Type B pancreatic cell (in vitro differentiated cells): ENCODE results near the gene PRPF39. TPM values are rescaled to one million over a fixed set of nuclear protein-coding genes. Genes with fewer than 3 reads are reported as not detected.

Experiments
- DNase-seq: peaks from one replicate; pipeline ENCODE4 v3.0.0; 2021; ENCODE audit warnings: mixed read lengths; ENCODE audit not compliant: unreplicated experiment; ENCODE audit errors: extremely low spot score
- H3K27ac Mint-ChIP-seq: 2 replicates; pipeline ENCODE4 v1.8.0; 2021; ENCODE audit warnings: mild to moderate bottlenecking, mixed read lengths
- H3K27me3 Mint-ChIP-seq: 2 replicates; pipeline ENCODE4 v1.8.0; 2021; ENCODE audit warnings: mixed read lengths
- H3K36me3 Mint-ChIP-seq: 2 replicates; pipeline ENCODE4 v1.8.0; 2021; ENCODE audit warnings: mixed read lengths
- H3K4me1 Mint-ChIP-seq: one replicate; pipeline ENCODE4 v1.8.0; 2021; ENCODE audit warnings: mixed read lengths; ENCODE audit not compliant: unreplicated experiment
- H3K4me3 Mint-ChIP-seq: 2 replicates; pipeline ENCODE4 v1.8.0; 2021; ENCODE audit warnings: mild to moderate bottlenecking, mixed read lengths
- H3K9me3 Mint-ChIP-seq: 2 replicates; pipeline ENCODE4 v1.8.0; 2021; ENCODE audit warnings: mixed read lengths
- total RNA-seq: library from RNA; stranded (reverse); gene quantifications from 2 replicates; pipeline ENCODE4 v1.2.1, GENCODE V29; 2021; ENCODE audit warnings: low replicate concordance
- TF ChIP-seq, protein P1 (sequence below): fragments of 200-600 bp; sonication (generic); conservative IDR thresholded peaks from 2 replicates; pipeline ENCODE4 v1.5.0; 2021; ENCODE audit warnings: antibody characterized with exemption, mild to moderate bottlenecking

The PRPF39 gene
- total RNA-seq, 1 donor from 2014 or later: 51.7 TPM

DNA sequence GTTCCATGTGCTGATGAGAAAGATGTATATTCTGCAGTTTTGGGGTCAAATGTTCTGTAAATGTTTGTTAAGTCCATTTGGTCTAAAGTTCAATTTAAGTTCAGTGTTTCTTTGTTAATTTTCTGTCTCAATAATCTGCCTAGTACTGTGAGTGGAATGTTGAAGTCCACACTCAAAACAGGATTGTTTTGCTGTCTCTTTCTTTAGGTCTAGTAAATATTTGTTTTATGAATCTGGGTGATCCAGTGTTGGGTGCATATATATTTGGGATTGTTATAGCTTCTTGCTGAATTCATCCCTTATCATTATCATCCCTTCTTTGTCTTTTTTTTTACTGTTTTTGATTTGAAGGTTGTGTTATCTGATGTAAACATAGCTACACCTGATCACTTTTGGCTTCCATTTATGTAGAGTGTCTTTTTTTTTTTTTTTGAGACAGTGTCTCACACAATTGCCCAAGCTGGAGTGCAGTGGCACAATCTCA, 26.0 kb upstream of the PRPF39 start:
- Mint-ChIP-seq H3K36me3 (peaks cover 32% of the 10 kb centered on the region), H3K9me3 (no peaks in the 10 kb centered on the region), H3K4me1 (no peaks in the 10 kb centered on the region), H3K27ac (no peak overlapping the region), H3K4me3 (no peak overlapping the region), H3K27me3 (no peaks in the 10 kb centered on the region)
- no peak for DNase-seq
- TF ChIP-seq, protein P1, sequence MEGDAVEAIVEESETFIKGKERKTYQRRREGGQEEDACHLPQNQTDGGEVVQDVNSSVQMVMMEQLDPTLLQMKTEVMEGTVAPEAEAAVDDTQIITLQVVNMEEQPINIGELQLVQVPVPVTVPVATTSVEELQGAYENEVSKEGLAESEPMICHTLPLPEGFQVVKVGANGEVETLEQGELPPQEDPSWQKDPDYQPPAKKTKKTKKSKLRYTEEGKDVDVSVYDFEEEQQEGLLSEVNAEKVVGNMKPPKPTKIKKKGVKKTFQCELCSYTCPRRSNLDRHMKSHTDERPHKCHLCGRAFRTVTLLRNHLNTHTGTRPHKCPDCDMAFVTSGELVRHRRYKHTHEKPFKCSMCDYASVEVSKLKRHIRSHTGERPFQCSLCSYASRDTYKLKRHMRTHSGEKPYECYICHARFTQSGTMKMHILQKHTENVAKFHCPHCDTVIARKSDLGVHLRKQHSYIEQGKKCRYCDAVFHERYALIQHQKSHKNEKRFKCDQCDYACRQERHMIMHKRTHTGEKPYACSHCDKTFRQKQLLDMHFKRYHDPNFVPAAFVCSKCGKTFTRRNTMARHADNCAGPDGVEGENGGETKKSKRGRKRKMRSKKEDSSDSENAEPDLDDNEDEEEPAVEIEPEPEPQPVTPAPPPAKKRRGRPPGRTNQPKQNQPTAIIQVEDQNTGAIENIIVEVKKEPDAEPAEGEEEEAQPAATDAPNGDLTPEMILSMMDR: no peak

DNA sequence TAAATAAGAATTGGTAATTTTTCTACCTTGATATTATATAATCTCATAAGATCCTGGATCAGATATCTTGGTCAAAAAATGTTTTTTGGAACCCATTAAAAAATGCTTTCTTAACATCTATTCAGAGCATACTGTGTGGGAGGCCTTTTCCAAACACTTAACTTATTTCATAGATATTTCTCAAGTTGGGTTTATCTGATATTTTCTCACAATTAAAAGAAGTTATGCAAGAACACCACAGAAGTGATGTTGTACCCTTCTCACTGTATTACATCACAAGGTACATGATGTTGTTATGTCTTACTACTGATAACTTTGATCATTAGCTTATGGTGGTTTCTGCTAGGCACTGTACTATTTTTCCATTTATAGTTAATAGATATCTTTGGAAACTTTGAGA, 23.4 kb upstream of the PRPF39 start:
- no peak overlapping the region for H3K27ac Mint-ChIP-seq
- no peaks in the 10 kb centered on the region for H3K9me3 Mint-ChIP-seq
- no peak for DNase-seq
- no peak overlapping the region for H3K4me3 Mint-ChIP-seq
- no peaks in the 10 kb centered on the region for H3K27me3 Mint-ChIP-seq
- H3K4me1 Mint-ChIP-seq: no peaks in the 10 kb centered on the region
- H3K36me3 Mint-ChIP-seq: peaks cover 30% of the 10 kb centered on the region
- TF ChIP-seq, protein P1: no peak

DNA sequence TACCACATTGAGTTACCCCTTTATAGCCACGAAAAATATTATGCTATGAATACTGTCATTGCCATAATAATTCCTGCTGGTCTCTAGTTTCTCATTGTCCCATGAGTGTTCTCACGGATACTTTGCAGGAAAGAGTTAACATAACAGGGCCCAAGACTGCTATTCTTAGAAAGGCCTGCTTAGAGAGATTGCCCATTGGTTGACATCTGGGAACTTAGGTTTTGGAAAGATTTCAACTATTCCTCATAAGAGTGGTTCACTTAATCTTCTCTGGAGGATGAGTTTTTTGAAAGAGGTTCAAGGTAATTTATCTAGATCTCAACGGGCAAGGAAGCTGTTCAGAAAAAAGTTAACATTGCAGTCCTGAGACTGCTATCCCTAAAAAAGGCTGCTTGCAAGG, 18.4 kb upstream of the PRPF39 start:
- no peak overlapping the region for H3K27ac Mint-ChIP-seq
- no peaks in the 10 kb centered on the region for H3K27me3 Mint-ChIP-seq
- no peak overlapping the region for H3K4me3 Mint-ChIP-seq
- no peak for DNase-seq
- H3K36me3 Mint-ChIP-seq: peaks cover 15% of the 10 kb centered on the region
- no peaks in the 10 kb centered on the region for H3K4me1 Mint-ChIP-seq
- no peaks in the 10 kb centered on the region for H3K9me3 Mint-ChIP-seq
- TF ChIP-seq, protein P1: no peak

DNA sequence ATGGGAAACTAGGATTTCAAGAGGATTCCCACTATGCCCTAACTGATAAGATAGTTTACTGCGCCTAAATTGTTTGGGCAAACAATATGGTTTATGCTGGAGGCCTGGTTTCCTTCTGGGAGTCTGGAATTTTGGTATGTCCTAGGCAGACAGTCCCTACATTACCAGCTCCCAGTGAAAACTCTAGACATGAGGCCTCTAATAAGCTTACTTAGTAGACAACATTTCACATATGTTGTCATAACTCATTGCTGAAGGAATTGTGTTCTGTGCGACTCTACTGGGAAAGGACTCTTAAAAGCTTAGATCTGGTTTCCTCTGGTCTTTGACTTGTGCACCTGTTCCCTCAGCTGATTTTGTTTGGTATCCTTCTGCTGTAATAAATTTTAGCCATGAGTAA, 18.0 kb upstream of the PRPF39 start:
- no peak for DNase-seq
- TF ChIP-seq, protein P1: no peak
- no peaks in the 10 kb centered on the region for H3K27me3 Mint-ChIP-seq
- H3K4me3 Mint-ChIP-seq: no peak overlapping the region
- H3K27ac Mint-ChIP-seq: no peak overlapping the region
- peaks cover 15% of the 10 kb centered on the region for H3K36me3 Mint-ChIP-seq
- no peaks in the 10 kb centered on the region for H3K9me3 Mint-ChIP-seq
- no peaks in the 10 kb centered on the region for H3K4me1 Mint-ChIP-seq

DNA sequence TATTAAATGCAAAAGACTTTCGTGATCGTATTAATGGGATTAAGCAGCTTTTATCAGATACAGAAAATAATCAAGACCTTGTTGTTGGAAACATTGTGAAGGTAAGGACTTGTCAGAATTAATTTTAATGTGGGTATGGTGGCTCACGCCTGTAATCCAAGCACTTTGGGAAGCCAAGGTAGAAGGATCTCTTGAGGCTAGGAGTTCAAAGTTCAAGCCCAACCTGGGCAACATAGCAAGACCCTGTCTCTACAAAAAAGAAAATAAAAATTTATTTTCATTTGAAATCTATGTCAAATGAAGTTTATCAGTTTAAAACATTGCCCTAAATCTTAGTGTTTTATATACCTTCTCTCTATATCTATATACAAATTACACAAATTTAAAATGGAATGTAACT, 17.2 kb upstream of the PRPF39 start:
- Mint-ChIP-seq H3K36me3 (peaks cover 15% of the 10 kb centered on the region), H3K4me3 (no peak overlapping the region), H3K9me3 (no peaks in the 10 kb centered on the region), H3K4me1 (no peaks in the 10 kb centered on the region), H3K27ac (no peak overlapping the region), H3K27me3 (no peaks in the 10 kb centered on the region)
- no peak for DNase-seq
- TF ChIP-seq, protein P1: no peak

DNA sequence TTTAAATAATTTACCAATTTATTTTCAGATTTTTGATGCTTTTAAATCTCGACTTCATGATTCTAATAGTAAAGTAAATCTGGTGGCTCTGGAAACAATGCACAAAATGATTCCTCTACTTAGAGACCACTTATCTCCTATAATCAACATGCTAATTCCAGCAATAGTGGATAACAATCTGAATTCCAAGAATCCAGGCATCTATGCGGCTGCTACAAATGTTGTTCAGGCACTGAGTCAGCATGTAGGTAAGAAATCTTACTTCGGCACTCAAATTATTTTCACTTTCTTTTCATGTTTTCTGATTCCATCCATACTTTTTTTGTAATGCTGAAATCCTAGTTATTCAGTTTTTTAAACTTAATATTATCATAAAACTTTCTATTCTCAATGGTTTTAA, 15.5 kb upstream of the PRPF39 start:
- no peak overlapping the region for H3K4me3 Mint-ChIP-seq
- H3K36me3 Mint-ChIP-seq: peaks cover 12% of the 10 kb centered on the region
- H3K4me1 Mint-ChIP-seq: no peaks in the 10 kb centered on the region
- H3K27ac Mint-ChIP-seq: no peak overlapping the region
- no peaks in the 10 kb centered on the region for H3K27me3 Mint-ChIP-seq
- DNase-seq: no peak
- TF ChIP-seq, protein P1: no peak
- H3K9me3 Mint-ChIP-seq: no peaks in the 10 kb centered on the region
